SHP77 treated with DMSO at 0.1 percent for 48 hours (cell line): Measurements from ENCODE around the gene ENTR1.
"Not testable (repeated sequence)": the region's sequence is repeated elsewhere in the genome, so short reads cannot be mapped to it uniquely, and the experiment has no call there.

Experiments used
- DNase-seq: peaks from one replicate; lab custom pipeline; 2025; lab: John Stamatoyannopoulos, UW

The ENTR1 gene

DNA sequence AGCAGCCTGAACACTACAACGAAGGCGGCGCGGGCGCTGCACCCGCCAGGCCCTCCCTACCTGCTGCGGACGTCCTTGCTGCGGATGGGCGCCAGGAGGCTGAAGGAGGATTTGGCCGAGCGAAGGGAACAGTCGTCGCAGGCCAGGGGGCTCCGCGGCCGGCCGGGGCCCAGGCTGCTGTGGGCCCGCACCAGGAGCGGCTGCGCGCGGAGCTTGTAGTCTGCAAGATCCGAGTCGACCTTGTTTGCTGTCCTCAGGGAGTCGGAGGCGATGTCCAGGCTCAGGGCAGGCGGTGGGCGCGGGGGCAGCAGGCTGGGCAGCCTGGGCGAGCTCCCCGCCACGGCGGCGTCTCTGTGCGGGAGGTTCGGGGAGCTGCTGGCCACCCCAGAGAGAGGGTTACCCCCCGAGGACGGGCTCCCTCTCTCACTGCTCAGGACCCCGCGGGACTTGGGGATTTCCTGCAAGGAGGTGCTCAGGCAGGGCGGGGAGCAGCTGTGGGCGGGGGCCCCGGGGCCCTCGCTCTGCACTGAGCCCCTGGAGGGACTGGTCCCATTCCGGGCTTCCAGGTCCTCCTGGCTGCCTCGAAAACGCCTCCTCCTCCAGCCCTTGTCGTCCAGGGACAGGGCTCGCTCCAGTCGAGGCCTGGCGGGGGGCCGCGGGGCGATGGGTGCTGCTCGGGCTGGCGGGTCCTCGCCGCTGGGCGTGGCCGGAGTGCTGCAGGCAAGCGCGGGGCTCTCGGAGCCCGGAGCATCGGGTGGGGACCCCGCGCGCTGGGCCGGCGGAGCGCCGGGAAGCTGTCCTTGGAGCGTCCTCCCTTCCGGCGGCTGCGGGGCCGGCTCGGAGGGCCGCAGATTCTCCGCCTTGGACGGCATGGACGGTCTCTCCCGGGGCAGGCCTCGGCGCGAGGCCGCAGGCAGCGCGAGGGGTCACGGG is 28.4 kb upstream of the ENTR1 start:
- DNase-seq = no peak

DNA sequence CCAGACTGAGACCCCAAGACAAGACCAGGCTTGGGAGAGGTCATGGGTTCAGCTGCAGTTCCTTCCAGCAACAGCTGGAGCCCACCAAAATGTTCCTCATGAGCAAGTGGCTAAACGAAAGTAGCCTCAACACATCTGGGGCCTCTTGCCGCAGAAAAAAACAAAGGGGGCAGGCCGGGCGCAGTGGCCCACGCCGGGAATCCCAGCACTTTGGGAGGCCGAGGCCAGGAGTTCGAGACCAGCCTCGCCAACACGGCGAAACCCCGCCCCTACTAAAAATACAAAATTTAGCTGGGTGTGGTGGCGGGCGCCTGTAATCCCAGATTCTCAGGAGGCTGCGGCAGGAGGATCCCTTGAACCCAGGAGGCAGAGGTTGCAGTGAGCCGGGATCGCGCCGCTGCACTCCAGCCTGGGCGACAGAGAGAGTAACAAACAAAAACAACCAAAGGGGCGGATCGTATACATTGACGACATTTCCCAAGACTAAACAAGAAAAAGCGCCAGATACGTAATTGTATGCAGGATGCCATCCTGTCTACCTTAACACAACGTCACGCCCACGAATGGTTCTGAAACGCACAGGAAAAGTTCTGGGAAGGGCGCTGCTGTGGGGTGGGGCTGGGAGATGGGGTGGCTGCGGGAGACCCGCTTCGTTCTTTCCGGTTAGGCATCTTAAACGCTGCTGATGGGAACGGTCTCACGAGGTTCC is 27.6 kb upstream of the ENTR1 start:
- no peak for DNase-seq

GRCh38 chr9:136437430-136437829 is 27.0 kb upstream of the ENTR1 start:
- no peak for DNase-seq

DNA sequence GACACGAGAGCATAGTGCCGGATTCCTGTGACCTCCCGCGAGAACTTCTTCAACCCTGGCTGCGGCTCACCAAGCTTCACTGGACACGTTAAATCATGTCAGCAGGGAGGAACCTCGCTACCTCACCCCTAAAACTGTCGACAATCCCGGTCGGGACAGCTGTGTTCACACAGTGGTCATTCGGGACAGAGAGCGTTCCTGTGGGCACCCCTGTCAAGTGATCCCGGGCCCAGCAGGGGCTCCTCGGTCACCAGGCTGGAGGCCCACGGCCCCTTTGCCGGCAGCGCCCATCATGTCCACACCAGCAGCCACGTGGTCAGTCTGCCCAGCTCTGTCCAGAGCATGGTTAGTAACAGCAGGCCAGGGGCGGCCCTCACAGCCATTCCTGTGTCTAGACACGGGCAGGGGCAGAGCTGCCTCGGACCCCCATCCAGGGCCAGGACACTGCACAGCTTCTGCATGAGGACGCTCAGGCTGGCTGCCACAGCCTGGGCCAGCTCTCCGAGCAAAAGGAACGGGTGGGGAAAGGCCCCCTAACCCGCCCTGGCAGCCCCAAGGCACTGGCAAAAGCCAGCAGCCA is 25.7 kb upstream of the ENTR1 start:
- DNase-seq = no peak

- DNase-seq = no peak
These were observed 24.3 kb upstream of the ENTR1 start for GRCh38 chr9:136434580-136435169.

DNA sequence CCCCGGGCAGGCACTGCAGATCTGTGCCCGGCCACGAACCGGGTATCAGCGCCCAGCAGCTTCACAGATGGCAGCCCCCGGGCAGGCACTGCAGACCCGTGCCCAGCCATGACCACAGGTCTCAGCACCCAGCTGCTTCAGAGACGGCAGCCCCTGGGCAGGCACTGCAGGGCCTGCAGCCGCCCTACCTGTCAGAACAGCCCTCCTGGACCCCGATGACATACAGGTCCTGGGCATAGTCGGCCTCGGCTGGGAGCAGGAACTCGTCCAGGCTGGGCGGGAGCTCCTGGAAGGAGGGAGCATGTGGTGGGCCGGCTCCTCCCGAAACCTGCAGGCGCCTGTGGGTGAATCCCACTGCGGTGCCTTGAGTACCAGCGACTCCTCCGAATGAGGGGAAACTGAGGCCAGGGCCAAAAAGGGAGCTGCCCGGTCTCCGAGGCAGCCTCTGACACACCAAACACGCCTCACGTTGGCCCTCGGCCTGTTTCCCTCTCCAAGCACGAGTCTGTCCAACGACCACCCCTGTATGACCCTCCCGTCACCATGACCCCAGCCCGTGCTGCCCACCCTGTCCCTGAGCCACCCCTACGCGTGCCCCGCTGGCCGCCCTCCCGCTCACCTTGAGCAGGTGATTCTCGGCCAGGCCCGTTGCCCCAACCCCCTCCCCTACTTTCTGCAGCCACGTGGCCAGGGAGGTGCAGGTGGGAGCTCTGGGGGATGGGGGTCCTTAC is 23.6 kb upstream of the ENTR1 start:
- DNase-seq = no peak

DNA sequence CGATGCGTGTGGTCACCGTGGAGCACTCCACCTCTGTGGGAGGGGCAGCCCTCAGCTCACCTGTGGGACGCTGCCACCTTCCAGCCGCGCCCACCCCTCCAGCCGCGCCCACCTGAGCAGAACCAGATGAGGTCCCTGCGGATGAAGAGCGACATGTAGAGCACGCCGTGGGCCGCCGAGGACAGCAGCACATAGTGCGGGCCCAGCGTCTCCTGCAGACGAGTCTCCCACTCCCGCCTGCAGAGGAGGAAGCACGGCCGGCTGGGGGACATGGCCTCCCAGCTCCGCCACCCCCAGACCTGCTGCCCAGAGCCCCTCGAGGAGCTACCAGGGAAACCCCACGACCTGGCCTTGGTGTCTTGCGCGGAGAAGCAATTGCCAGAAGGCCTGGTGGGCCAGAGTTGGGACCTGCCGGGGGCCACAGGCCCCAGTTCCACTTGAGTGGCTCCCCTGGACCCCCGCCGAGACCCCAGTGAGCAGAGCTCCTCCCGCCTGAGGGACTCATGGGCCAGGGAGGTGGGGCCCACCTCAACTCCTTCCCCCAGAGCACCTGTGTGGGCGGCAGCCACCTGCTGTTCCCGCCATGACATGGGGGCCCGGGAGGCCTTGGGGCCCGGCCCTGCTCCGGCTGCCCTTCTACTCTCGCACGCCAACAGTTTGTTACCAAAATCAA is 22.8 kb upstream of the ENTR1 start:
- DNase-seq = no peak

- DNase-seq = no peak
These were observed 22.2 kb upstream of the ENTR1 start for GRCh38 chr9:136432591-136432990.

DNA sequence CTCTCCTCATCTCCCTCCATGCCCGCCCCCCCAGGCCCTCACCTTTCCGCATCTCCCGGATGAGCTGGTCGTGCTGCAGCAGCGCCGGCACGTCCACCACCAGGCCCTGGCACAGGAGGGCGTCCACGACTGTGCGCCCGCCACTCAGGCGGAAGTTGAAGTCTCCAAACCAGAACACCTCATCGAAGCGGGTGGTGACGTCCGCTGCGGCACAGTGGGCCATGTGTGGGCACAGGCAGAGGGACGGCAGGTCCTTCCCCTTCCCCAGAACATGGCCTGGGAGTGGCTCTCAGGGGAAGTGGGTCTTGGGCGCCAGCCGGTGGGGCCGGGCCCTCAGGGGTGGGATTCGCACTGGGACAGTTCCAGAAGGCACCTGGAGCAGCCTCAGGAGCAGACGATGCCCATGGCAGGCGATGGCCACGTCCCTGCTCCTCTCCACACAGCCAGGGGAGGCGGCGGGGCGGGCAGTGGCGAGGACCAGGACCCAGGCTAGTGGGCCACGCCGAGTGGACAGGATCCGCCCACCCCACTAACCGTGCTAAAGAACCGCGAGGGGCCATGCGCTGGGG is 21.5 kb upstream of the ENTR1 start:
- no peak for DNase-seq

DNA sequence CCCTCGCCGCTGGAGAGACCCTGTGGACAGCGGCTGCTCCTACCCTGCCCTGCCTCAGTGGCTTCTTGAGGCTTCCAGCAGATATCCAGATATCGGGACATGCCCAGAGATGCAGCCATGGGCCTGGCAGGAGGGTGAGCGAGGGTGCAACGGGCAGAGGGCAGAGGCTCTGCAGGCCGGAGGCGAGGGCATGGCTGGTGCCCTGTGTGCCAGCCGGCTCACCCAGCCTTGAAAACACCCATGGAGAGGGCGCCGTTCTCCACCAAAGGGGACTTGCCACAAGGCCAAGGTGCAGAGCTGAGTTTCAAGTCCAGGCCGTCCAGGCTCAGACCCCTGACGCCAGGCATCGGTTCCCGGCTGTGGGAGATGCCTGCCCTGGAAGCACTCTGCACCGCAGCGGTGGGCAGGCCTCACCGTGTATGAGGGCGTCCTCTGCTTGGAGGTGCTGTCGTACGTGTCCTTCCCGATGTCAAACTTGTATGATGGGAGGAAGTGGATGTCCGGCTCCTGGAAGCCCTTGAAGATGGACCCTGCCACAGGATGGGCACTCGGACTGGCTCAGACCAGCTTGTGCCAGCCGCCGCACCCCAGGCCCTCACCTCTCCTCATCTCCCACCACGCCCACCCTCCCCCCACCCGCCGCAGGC is 20.3 kb upstream of the ENTR1 start:
- DNase-seq = no peak

GRCh38 chr9:136429683-136430491 is 19.5 kb upstream of the ENTR1 start:
- DNase-seq = no peak

- no peak for DNase-seq
These were observed 18.7 kb upstream of the ENTR1 start for GRCh38 chr9:136429075-136429628.

DNA sequence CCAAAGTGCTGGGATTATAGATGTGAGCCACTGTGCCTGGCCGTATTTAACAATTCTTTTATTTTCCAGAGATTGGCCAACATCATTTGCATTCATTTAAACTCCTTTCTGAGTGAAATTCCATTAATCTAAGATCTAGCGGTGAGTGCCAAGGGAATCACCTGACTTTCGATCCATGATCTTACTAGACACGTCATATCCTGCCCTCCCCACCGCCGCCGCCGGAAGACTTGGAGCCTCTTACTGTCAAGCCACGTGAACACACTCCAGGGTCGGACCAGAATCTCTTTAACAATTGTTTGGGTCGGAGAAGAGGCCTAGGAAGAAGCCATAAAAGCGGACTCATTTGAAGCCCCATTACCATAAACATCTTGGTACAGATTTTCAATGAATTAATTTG is 16.4 kb upstream of the ENTR1 start:
- no peak for DNase-seq

DNA sequence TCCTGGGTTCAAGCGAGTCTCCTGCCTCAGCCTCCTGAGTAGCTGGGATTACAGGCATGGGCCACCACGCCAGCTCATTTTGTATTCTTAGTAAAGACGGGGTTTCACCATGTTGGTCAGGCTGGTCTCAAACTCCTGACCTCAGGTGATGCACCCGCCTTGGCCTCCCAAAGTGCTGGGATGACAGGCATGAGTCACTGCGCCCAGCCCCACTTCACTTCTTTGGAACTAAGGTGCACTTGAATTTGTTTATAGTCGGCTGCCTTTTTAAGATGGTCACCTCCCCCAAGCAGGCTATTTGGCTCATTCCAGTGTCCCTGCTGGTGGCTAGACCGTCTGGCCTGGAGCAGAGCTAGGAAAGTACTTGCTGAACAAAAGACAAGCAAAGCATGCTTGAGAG is 15.0 kb upstream of the ENTR1 start:
- not testable (repeated sequence) for DNase-seq

DNA sequence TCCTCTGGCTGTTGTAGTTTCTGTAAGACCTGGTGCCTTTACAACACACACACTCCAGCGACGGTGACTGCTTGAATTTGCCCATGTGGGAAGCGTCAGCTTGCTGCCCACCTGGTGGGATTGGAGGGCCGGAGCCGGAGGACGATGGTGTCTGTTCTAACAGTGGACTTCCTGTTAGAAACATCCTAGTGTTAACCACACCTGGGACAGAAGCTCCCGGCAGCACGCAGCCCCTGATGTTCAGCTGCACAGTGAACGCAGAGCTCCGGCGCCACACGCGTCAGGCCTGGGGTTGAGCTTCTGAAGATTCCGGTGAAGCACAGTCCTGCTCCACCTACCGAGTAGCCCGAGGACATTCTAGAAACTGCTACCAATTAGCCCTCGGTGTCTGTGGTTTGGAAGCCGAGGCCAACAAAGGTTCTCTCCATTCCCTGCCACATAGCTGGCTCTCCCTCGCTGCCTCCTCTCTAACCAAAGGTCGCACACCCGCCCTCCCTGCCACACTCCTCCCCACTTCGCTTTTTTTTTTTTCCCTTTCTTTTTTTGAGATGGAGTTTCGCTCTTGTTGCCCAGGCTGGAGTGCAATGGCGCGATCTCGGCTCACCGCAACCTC is 14.4 kb upstream of the ENTR1 start:
- DNase-seq = no peak

GRCh38 chr9:136423432-136424146 is 13.2 kb upstream of the ENTR1 start:
- DNase-seq = no peak

- no peak for DNase-seq
These were observed 12.5 kb upstream of the ENTR1 start for GRCh38 chr9:136422876-136423275.

DNA sequence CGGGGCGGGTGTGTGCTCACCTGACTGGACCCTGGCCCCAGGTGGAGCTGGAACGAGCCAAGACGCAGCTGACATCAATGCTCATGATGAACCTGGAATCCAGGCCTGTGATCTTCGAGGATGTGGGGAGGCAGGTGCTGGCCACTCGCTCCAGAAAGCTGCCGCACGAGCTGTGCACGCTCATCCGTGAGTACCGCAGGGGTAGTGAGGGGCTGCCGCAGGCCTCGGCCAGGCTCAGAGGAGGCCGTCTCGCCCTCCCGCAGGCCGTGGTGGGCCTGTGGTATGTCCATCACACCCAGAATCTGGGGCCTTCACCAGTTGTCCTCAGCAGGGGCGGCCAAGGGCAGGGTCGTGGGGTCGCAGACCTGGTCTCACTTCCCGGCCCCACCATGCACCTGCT is 11.4 kb upstream of the ENTR1 start:
- no peak for DNase-seq
